Heart left ventricle (tissue), 16 donors: ENCODE measurements around the gene CKAP5. TPM values are rescaled to one million over a fixed set of nuclear protein-coding genes. Genes with fewer than 3 reads are reported as not detected.

Experiments
- ATAC-seq, 4 donors: fragments of 200-7000 bp; cut with Tn5 transposase; one replicate each; pipeline ENCODE4 v1.9.1; 2020 to 2022; ENCODE audit warnings: moderate library complexity in 4 of 4, mild to moderate bottlenecking in 3 of 4, moderate number of reproducible peaks in 1 of 4
- DNase-seq, 5 donors: peaks; one replicate each; pipeline ENCODE4 v3.0.0-alpha.2; 2020
- H3K27ac ChIP-seq, 12 donors: fragments of 200-600 bp; sonication (generic) in 4 of 12; one replicate each; pipeline versions ENCODE4 v1.5.0 to v1.8.0; 2016 to 2022; ENCODE audit warnings: mild to moderate bottlenecking in 2 of 12
- H3K27me3 ChIP-seq, 9 donors: fragments of 200-600 bp; sonication (generic) in 2 of 9; one replicate each; pipeline versions ENCODE4 v1.5.1 to v1.8.0; 2016 to 2022; ENCODE audit warnings: mild to moderate bottlenecking in 3 of 9
- H3K36me3 ChIP-seq, 9 donors: fragments of 200-600 bp; sonication (generic) in 2 of 9; one replicate each; pipeline versions ENCODE4 v1.5.0 to v1.8.0; 2018 to 2022; ENCODE audit warnings: mild to moderate bottlenecking in 2 of 9
- H3K4me1 ChIP-seq, 12 donors: fragments of 200-600 bp; sonication (generic) in 4 of 12; one replicate each; pipeline versions ENCODE4 v1.5.0 to v1.8.0; 2016 to 2022; ENCODE audit warnings: mild to moderate bottlenecking in 3 of 12
- H3K4me3 ChIP-seq, 12 donors: fragments of 200-600 bp; sonication (generic) in 4 of 12; one replicate each; pipeline versions ENCODE4 v1.5.0 to v1.8.0; 2017 to 2022; ENCODE audit warnings: mild to moderate bottlenecking in 9 of 12, moderate library complexity in 4 of 12
- H3K9me3 ChIP-seq, 12 donors: fragments of 200-600 bp; sonication (generic) in 4 of 12; one replicate each; pipeline versions ENCODE4 v1.5.0 to v1.8.0; 2016 to 2022; ENCODE audit warnings: mild to moderate bottlenecking in 1 of 12
- CTCF ChIP-seq, 12 donors: fragments of 200-600 bp; sonication (generic) in 4 of 12; IDR thresholded peaks; one replicate each; pipeline versions ENCODE4 v1.5.0 to v1.8.0; 2018 to 2022; ENCODE audit warnings: antibody characterized with exemption in 12 of 12, mild to moderate bottlenecking in 5 of 12
- POLR2A ChIP-seq, 2 donors: fragments of 450-650 bp; IDR thresholded peaks; one replicate each; pipeline ENCODE4 v1.6.1; 2017; ENCODE audit warnings: antibody characterized with exemption in 2 of 2, mild to moderate bottlenecking in 2 of 2, moderate library complexity in 2 of 2
- WGBS, 4 donors: extraction: QIAGEN DNeasy Blood & Tissue Kit in 2 of 4; methylation state at CpG; one replicate each; pipeline versions ENCODE4 v1.1.5 to v1.1.7; 2013 to 2018; 5-methylcytosine and 5-hydroxymethylcytosine counted together
- intact Hi-C, 10 donors: fragments of 100-400 bp; cut with DNase I; formaldehyde crosslinking; loops; one replicate each; pipeline versions ENCODE4 v1.11.1 to v1.14.2; 2022
- polyA plus RNA-seq, 2 donors: library from polyadenylated mRNA; stranded (reverse); fragments of 200-250 nt; gene quantifications; one replicate each; pipeline ENCODE4 v1.2.3, GENCODE V29; 2013
- total RNA-seq, 9 donors: library from RNA; depleted of rRNA in 2 of 9; stranded (reverse); fragments of >200 nt in 2 of 9; fragmentation: NEBNext Ultra II Directional in 3 of 9; extraction: Animal tissue kit (Norgen Biotek cat#: 25700) in 3 of 9; gene quantifications; one replicate each; pipeline versions ENCODE4 v1.1.0 to v1.2.4, GENCODE V29; 2016 to 2023
- donor health status: ischemic (EF 13 %, LVEDD 7.1; RV severe dilation, severe dysfunction).
- donor health status: healthy with polysubstance abuse.
- donor health status: DM: no; HTN: yes; CAD: no.
- donor health status: DM: no; HTN: no; CAD: no.
- donor health status: ischemic (EF 25% LVEDD 6.9; RV normal size, moderate dysfunction).
- donor health status: ischemic (EF 25% LVEDD 5.7; RV mildly dilated, moderate dysfunction).
- donor health status: healthy.
- donor health status: DM: yes; HTN: yes; CAD: no.
- donor health status: ischemic (EF 35%, LVEDD 5.7; RV mildly dilated, moderate dysfunction).
- donor health status: nonischemic (EF 11% LVEDD 7.7; RV severe dilation, severe dysfunction).
- donor health status: DM: yes; HTN: yes; CAD: no.
- donor health status: PGD.
- donor health status: ischemic (EF 29% LVEDD 5.4; RV normal size, mild dysfunction).
- donor health status: nonischemic (EF 23%, LVEDD 6.1; RV moderate dilation, normal function).

Gene CKAP5
- total and polyA plus RNA-seq, 11 donors, result 12.3 to 108 (median 67.6) TPM

- Histone ChIP-seq H3K4me1 (no peaks in the 10 kb centered on the region), H3K27me3 (no peaks in the 10 kb centered on the region), H3K36me3 (no peaks in the 10 kb centered on the region), H3K27ac (no peak overlapping the region), H3K4me3 (no peak overlapping the region), H3K9me3 (no peaks in the 10 kb centered on the region)
- DNase-seq, result no peak
- no peak for TF ChIP-seq CTCF (IDR thresholded peaks at IDR 0.05)
- no peak for TF ChIP-seq POLR2A (IDR thresholded peaks at IDR 0.05)
- 81 to 91% (median 87%) methylated on average over 13 to 17 of the region's 17 CpGs for WGBS, 4 donors
- intact Hi-C loops, result no loop called here
- ATAC-seq, result no peak
Observed at GRCh38 chr11:46727952-46728658, 118.0 kb downstream of the CKAP5 start.

- TF ChIP-seq POLR2A (IDR thresholded peaks at IDR 0.05), result no peak
- TF ChIP-seq CTCF (IDR thresholded peaks at IDR 0.05), result no peak
- H3K9me3 ChIP-seq, result no peaks in the 10 kb centered on the region
- no peak for ATAC-seq
- no peaks in the 10 kb centered on the region for H3K27me3 ChIP-seq
- H3K36me3 ChIP-seq, result no peaks in the 10 kb centered on the region
- no peak overlapping the region for H3K27ac ChIP-seq
- no peak overlapping the region for H3K4me3 ChIP-seq
- intact Hi-C loops, result no loop called here
- DNase-seq, result no peak
- no peaks in the 10 kb centered on the region for H3K4me1 ChIP-seq
- WGBS, 4 donors, result 92 to 94% (median 93%) methylated on average over 25 to 26 of the region's 26 CpGs
Observed at GRCh38 chr11:46726206-46726862, 119.7 kb downstream of the CKAP5 start.

- H3K4me1 ChIP-seq, result no peaks in the 10 kb centered on the region
- no peak overlapping the region for H3K27ac ChIP-seq
- WGBS, 4 donors, result 92 to 95% (median 93%) methylated on average over 17 to 19 of the region's 19 CpGs
- H3K4me3 ChIP-seq, result no peak overlapping the region
- no peaks in the 10 kb centered on the region for H3K36me3 ChIP-seq
- ATAC-seq (no peak), DNase-seq (no peak)
- H3K9me3 ChIP-seq, result no peaks in the 10 kb centered on the region
- H3K27me3 ChIP-seq, result no peaks in the 10 kb centered on the region
- intact Hi-C loops, result no loop called here
- no peak for TF ChIP-seq POLR2A (IDR thresholded peaks at IDR 0.05)
- TF ChIP-seq CTCF (IDR thresholded peaks at IDR 0.05), result no peak
Observed at GRCh38 chr11:46725338-46726205, 120.5 kb downstream of the CKAP5 start.

GRCh38 chr11:46724088-46724487 is 122.0 kb downstream of the CKAP5 start:
- Histone ChIP-seq H3K4me1 (no peaks in the 10 kb centered on the region), H3K27ac (no peak overlapping the region), H3K9me3 (no peaks in the 10 kb centered on the region), H3K36me3 (no peaks in the 10 kb centered on the region), H3K27me3 (no peaks in the 10 kb centered on the region), H3K4me3 (no peak overlapping the region)
- TF ChIP-seq CTCF (IDR thresholded peaks at IDR 0.05) (no peak), POLR2A (IDR thresholded peaks at IDR 0.05) (no peak)
- ATAC-seq (no peak), DNase-seq (no peak)
- intact Hi-C loops, result no loop called here
- WGBS, 4 donors, result 64 to 74% (median 68%) methylated on average over 8 of the region's 8 CpGs
